ENCODE data around the gene TRMT10A. TPM values are rescaled to one million over a fixed set of nuclear protein-coding genes. Genes with fewer than 3 reads are reported as not detected.

Gene TRMT10A
- total RNA-seq, 4 donors from 2014 or later: 1.8 to 15.1 (median 4.4) TPM

DNA sequence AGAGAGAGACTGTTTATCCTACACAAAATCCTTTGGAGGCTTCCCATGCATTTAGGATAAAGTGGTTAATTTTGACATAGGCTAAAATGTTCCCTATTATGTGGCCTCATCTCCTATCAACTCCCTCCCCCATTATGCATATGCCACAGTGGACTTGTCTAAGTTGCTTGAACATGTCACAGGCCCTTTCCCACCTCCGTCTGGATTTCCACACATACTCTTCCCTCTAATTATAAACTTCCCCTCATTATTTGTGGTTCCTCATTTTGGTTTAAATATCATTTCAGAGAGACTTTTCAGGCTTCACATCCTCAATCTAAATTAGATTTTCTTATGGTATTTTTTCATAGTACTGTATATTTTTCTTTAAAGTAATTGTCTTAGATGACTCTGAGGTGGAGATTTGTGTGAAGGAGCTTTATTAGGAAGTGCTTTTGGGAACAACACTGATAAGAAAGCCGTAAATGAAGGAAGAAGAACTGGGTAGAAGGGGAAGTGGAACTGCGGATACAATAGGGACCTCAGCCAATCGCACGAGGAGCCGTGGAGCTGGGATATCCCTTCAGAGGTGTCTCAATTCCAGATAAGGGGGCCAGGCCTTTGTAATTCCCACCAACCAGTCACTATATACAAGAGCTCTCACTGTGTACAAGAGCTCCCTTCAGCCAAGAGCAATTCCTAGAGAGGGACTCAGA lies 45.1 kb downstream of the TRMT10A start:
- no peaks in the 10 kb centered on the region for H3K4me1 ChIP-seq
- TF ChIP-seq POLR2A (IDR thresholded peaks at IDR 0.05): no peak
- TF ChIP-seq EP300 (IDR thresholded peaks at IDR 0.05): no peak
- TF ChIP-seq CTCF (IDR thresholded peaks at IDR 0.05): no peak
- no peaks in the 10 kb centered on the region for H3K36me3 ChIP-seq
- no peaks in the 10 kb centered on the region for H3K27me3 ChIP-seq
- H3K4me3 ChIP-seq: no peak overlapping the region
- no peaks in the 10 kb centered on the region for H3K9me3 ChIP-seq
- DNase-seq (ENCODE audit: low spot score in 2 of 2): no peak
- WGBS, 2 donors: 67 to 70% methylated on average over 6 of the region's 6 CpGs
- no peak overlapping the region for H3K27ac ChIP-seq

DNA sequence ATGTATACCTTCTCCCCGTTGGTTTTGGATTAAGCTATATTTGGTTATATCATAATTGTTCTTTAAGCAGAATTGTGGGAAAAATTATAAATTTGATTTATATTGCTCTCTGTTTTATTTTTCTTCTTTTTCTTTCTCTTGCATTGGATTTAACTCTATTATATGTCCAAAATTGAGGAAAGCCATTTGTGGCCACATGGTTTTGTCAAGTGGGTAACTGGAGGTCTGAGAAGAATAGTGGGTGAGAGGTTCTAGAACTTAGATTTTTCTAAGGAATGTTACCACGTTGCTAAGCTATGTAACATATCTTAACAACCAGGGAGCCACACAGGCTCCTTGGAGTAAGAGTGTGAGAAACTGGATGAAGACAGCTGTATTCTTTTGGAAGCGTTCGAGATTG lies 53.1 kb downstream of the TRMT10A start, which contains the start of gene C4orf17:
Gene C4orf17, plus strand, starts transcription at position 301 of the 400 bp plus-strand sequence. CDS start 2,061 bp downstream, outside the sequence.
- H3K4me1 ChIP-seq: no peaks in the 10 kb centered on the region
- H3K36me3 ChIP-seq: no peaks in the 10 kb centered on the region
- DNase-seq (ENCODE audit: low spot score in 2 of 2): no peak
- H3K27me3 ChIP-seq: no peaks in the 10 kb centered on the region
- TF ChIP-seq EP300 (IDR thresholded peaks at IDR 0.05): no peak
- no peak for TF ChIP-seq CTCF (IDR thresholded peaks at IDR 0.05)
- no peak for TF ChIP-seq POLR2A (IDR thresholded peaks at IDR 0.05)
- peaks cover 0 to 2% (median 0%) of the 10 kb centered on the region in 4 donors for H3K9me3 ChIP-seq
- no peak within 1 kb of the TSS for H3K27ac ChIP-seq
- no peak within 1 kb of the TSS for H3K4me3 ChIP-seq
- WGBS, 2 donors: 78 to 81% methylated on average over 4 of the region's 4 CpGs

- Histone ChIP-seq H3K4me3 (no peak overlapping the region), H3K4me1 (no peaks in the 10 kb centered on the region), H3K27me3 (no peaks in the 10 kb centered on the region), H3K9me3 (peaks cover 0 to 9% (median 0%) of the 10 kb centered on the region in 4 donors), H3K36me3 (no peaks in the 10 kb centered on the region), H3K27ac (no peak overlapping the region)
- no peak for DNase-seq (ENCODE audit: low spot score in 2 of 2)
- TF ChIP-seq POLR2A (IDR thresholded peaks at IDR 0.05) (no peak), EP300 (IDR thresholded peaks at IDR 0.05) (no peak), CTCF (IDR thresholded peaks at IDR 0.05) (no peak)
These were observed 56.1 kb downstream of the TRMT10A start for GRCh38 chr4:99507762-99508161.

DNA sequence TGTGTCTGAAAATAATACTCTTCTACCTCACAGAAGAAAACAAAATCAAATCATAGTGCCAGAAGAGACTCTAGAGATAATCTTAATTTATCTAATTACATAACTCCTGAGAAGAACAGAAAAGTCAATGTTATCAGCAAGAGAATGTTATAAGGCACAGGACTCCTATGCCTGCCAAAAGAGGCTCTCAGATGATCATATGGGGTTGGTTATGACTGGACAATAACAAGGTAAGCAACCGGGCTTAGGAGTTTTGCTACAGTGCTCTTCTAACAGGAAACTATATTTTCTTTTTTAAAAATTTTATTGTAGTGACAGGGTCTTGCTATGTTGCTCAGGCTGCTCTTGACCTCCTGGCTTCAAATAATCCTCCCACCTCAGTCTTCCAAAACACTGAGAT lies 56.5 kb downstream of the TRMT10A start:
- Histone ChIP-seq H3K4me3 (no peak overlapping the region), H3K27ac (no peak overlapping the region), H3K9me3 (peaks cover 0 to 9% (median 0%) of the 10 kb centered on the region in 4 donors), H3K27me3 (no peaks in the 10 kb centered on the region), H3K4me1 (no peaks in the 10 kb centered on the region), H3K36me3 (no peaks in the 10 kb centered on the region)
- TF ChIP-seq POLR2A (IDR thresholded peaks at IDR 0.05) (no peak), EP300 (IDR thresholded peaks at IDR 0.05) (no peak), CTCF (IDR thresholded peaks at IDR 0.05) (no peak)
- no peak for DNase-seq (ENCODE audit: low spot score in 2 of 2)
- 77 to 84% methylated on average over 1 of the region's 1 CpG for WGBS, 2 donors

- no peak for DNase-seq (ENCODE audit: low spot score in 2 of 2)
- H3K36me3 ChIP-seq: no peaks in the 10 kb centered on the region
- no peak overlapping the region for H3K27ac ChIP-seq
- WGBS, 2 donors: 47 to 52% methylated on average over 2 of the region's 2 CpGs
- no peak overlapping the region for H3K4me3 ChIP-seq
- no peak for TF ChIP-seq CTCF (IDR thresholded peaks at IDR 0.05)
- no peak for TF ChIP-seq EP300 (IDR thresholded peaks at IDR 0.05)
- no peak for TF ChIP-seq POLR2A (IDR thresholded peaks at IDR 0.05)
- H3K4me1 ChIP-seq: no peaks in the 10 kb centered on the region
- peaks cover 0 to 9% (median 0%) of the 10 kb centered on the region in 4 donors for H3K9me3 ChIP-seq
- no peaks in the 10 kb centered on the region for H3K27me3 ChIP-seq
These were observed 57.1 kb downstream of the TRMT10A start for GRCh38 chr4:99506781-99507180.
